Endothelial cell (in vitro differentiated cells): ENCODE measurements around the gene ARHGEF12. TPM values are rescaled to one million over a fixed set of nuclear protein-coding genes. Genes with fewer than 3 reads are reported as not detected.

ENCODE experiments used
- DNase-seq: peaks from one replicate; pipeline ENCODE4 v3.0.0; 2021; ENCODE audit warnings: low spot score
- H3K27ac Mint-ChIP-seq: one replicate; pipeline ENCODE4 v1.8.0; 2021; ENCODE audit warnings: mixed read lengths, inconsistent platforms; ENCODE audit not compliant: unreplicated experiment
- H3K27me3 Mint-ChIP-seq: one replicate; pipeline ENCODE4 v1.8.0; 2021; ENCODE audit warnings: mild to moderate bottlenecking, moderate library complexity, mixed read lengths, inconsistent platforms; ENCODE audit not compliant: unreplicated experiment
- H3K36me3 Mint-ChIP-seq: one replicate; pipeline ENCODE4 v1.8.0; 2021; ENCODE audit warnings: mild to moderate bottlenecking, low read depth, mixed read lengths, inconsistent platforms; ENCODE audit not compliant: unreplicated experiment
- H3K4me1 Mint-ChIP-seq: one replicate; pipeline ENCODE4 v1.8.0; 2021; ENCODE audit warnings: mild to moderate bottlenecking, mixed read lengths, inconsistent platforms; ENCODE audit not compliant: unreplicated experiment
- H3K4me3 Mint-ChIP-seq: one replicate; pipeline ENCODE4 v1.8.0; 2021; ENCODE audit warnings: mild to moderate bottlenecking, mixed read lengths, inconsistent platforms; ENCODE audit not compliant: unreplicated experiment
- H3K9me3 Mint-ChIP-seq: one replicate; pipeline ENCODE4 v1.8.0; 2021; ENCODE audit warnings: mixed read lengths, inconsistent platforms; ENCODE audit not compliant: unreplicated experiment
- CTCF ChIP-seq: fragments of 200-600 bp; sonication (generic); IDR thresholded peaks from one replicate; pipeline ENCODE4 v1.5.0; 2021; ENCODE audit warnings: antibody characterized with exemption; ENCODE audit not compliant: unreplicated experiment
- total RNA-seq: library from RNA; stranded (reverse); fragmentation: NEBNext Ultra II Directional; extraction: Animal tissue kit (Norgen Biotek cat#: 25700); gene quantifications from one replicate; pipeline ENCODE4 v1.2.1, GENCODE V29; 2021; ENCODE audit not compliant: unreplicated experiment

ARHGEF12 gene
- total RNA-seq, 1 donor from 2014 or later: 128 TPM

GRCh38 chr11:120346233-120346632, 10.0 kb downstream of the ARHGEF12 start:
- no peaks in the 10 kb centered on the region for H3K27me3 Mint-ChIP-seq
- no peaks in the 10 kb centered on the region for H3K36me3 Mint-ChIP-seq
- no peak for DNase-seq
- peaks cover 47% of the 10 kb centered on the region for H3K4me1 Mint-ChIP-seq
- no peak overlapping the region for H3K4me3 Mint-ChIP-seq
- H3K27ac Mint-ChIP-seq: no peak overlapping the region
- H3K9me3 Mint-ChIP-seq: no peaks in the 10 kb centered on the region
- TF ChIP-seq CTCF: no peak

GRCh38 chr11:120350637-120351036, 14.4 kb downstream of the ARHGEF12 start:
- TF ChIP-seq CTCF: no peak
- H3K27me3 Mint-ChIP-seq: peaks cover 2% of the 10 kb centered on the region
- peaks cover 41% of the 10 kb centered on the region for H3K4me1 Mint-ChIP-seq
- no peaks in the 10 kb centered on the region for H3K9me3 Mint-ChIP-seq
- DNase-seq: no peak
- peaks cover 5% of the 10 kb centered on the region for H3K36me3 Mint-ChIP-seq
- no peak overlapping the region for H3K27ac Mint-ChIP-seq
- no peak overlapping the region for H3K4me3 Mint-ChIP-seq

GRCh38 chr11:120352405-120352804, 16.2 kb downstream of the ARHGEF12 start:
- no peak for TF ChIP-seq CTCF
- Mint-ChIP-seq H3K9me3 (no peaks in the 10 kb centered on the region), H3K4me3 (no peak overlapping the region), H3K4me1 (peaks cover 28% of the 10 kb centered on the region), H3K27me3 (peaks cover 2% of the 10 kb centered on the region), H3K27ac (no peak overlapping the region), H3K36me3 (peaks cover 9% of the 10 kb centered on the region)
- no peak for DNase-seq

- DNase-seq: no peak
- Mint-ChIP-seq H3K27ac (no peak overlapping the region), H3K4me1 (peaks cover 22% of the 10 kb centered on the region), H3K4me3 (no peak overlapping the region), H3K9me3 (no peaks in the 10 kb centered on the region), H3K36me3 (peaks cover 14% of the 10 kb centered on the region), H3K27me3 (peaks cover 4% of the 10 kb centered on the region)
- TF ChIP-seq CTCF: no peak
These were observed 17.9 kb downstream of the ARHGEF12 start for GRCh38 chr11:120354068-120354467.

- Mint-ChIP-seq H3K4me3 (no peak overlapping the region), H3K4me1 (peaks cover 19% of the 10 kb centered on the region), H3K27me3 (peaks cover 4% of the 10 kb centered on the region), H3K27ac (no peak overlapping the region), H3K9me3 (no peaks in the 10 kb centered on the region), H3K36me3 (peaks cover 14% of the 10 kb centered on the region)
- no peak for TF ChIP-seq CTCF
- no peak for DNase-seq
These were observed 18.6 kb downstream of the ARHGEF12 start for GRCh38 chr11:120354779-120355178.
